CD4-positive, alpha-beta T cell treated with Interleukin-12 subunit alpha and Interleukin-12 subunit beta, for 1 hour (primary cell): ENCODE results near the gene ASPSCR1.
"Not testable (repeated sequence)": the region's sequence is repeated elsewhere in the genome, so short reads cannot be mapped to it uniquely, and the experiment has no call there.

Source experiments
- DNase-seq: peaks from one replicate; pipeline ENCODE4 v3.0.0-alpha.2; 2020

Gene ASPSCR1

GRCh38 chr17:81960130-81960958 is 17.1 kb upstream of the ASPSCR1 start:
- no peak for DNase-seq

GRCh38 chr17:81961087-81961511 is 16.3 kb upstream of the ASPSCR1 start, which contains the start of gene NOTUM:
TSS of gene NOTUM (minus strand) at chr17:81961187. CDS start at chr17:81960909, 278 bp downstream.
- DNase-seq = peak; percentile 22

GRCh38 chr17:81961521-81962498 is 15.6 kb upstream of the ASPSCR1 start:
- DNase-seq = no peak

GRCh38 chr17:81962499-81963441 is 14.7 kb upstream of the ASPSCR1 start:
- no peak for DNase-seq

GRCh38 chr17:81964081-81964849 is 13.2 kb upstream of the ASPSCR1 start:
- no peak for DNase-seq

GRCh38 chr17:81966343-81967243 is 10.8 kb upstream of the ASPSCR1 start:
- DNase-seq = no peak

- DNase-seq = no peak
These were observed 10.2 kb upstream of the ASPSCR1 start for GRCh38 chr17:81967244-81967532.

- peak; percentile 90 for DNase-seq
These were observed 9.7 kb upstream of the ASPSCR1 start for GRCh38 chr17:81967533-81968395.

GRCh38 chr17:81968396-81968745 is 9.1 kb upstream of the ASPSCR1 start:
- no peak for DNase-seq

- no peak for DNase-seq
These were observed 8.3 kb upstream of the ASPSCR1 start for GRCh38 chr17:81968850-81969812.

- no peak for DNase-seq
These were observed 4.0 kb upstream of the ASPSCR1 start for GRCh38 chr17:81973432-81973831.

- peak; percentile 29 for DNase-seq
These were observed 858 bp upstream of the ASPSCR1 start for GRCh38 chr17:81976332-81977210.

GRCh38 chr17:81978524-81979298 is 1.3 kb downstream of the ASPSCR1 start:
- no peak for DNase-seq

GRCh38 chr17:81980122-81980521 is 2.7 kb downstream of the ASPSCR1 start:
- no peak for DNase-seq

- peak; percentile 20 for DNase-seq
These were observed 3.4 kb downstream of the ASPSCR1 start for GRCh38 chr17:81980707-81981343.

GRCh38 chr17:81981511-81981910 is 4.1 kb downstream of the ASPSCR1 start:
- not testable (repeated sequence) for DNase-seq
